Cardiac muscle cell (in vitro differentiated cells and primary cell): Measurements from ENCODE around the gene ARRDC2. TPM values are rescaled to one million over a fixed set of nuclear protein-coding genes. Genes with fewer than 3 reads are reported as not detected.

ENCODE experiments used
- DNase-seq, 2 donors: peaks; one replicate each; pipeline versions ENCODE4 v3.0.0 to v3.0.0-alpha.2; 2010 to 2017; ENCODE audit warnings: low read depth in 1 of 2, low spot score in 1 of 2
- H3K27ac ChIP-seq: fragments of 200-600 bp; sonication (generic); 2 replicates; pipeline ENCODE4 v1.5.1; 2016
- H3K27me3 ChIP-seq: fragments of 200-600 bp; sonication (generic); 2 replicates; pipeline ENCODE4 v1.6.0; 2016; ENCODE audit warnings: control low read depth
- H3K36me3 ChIP-seq: fragments of 200-600 bp; sonication (generic); 2 replicates; pipeline ENCODE4 v1.5.1; 2016; ENCODE audit warnings: control low read depth
- H3K4me1 ChIP-seq: fragments of 200-600 bp; sonication (generic); 2 replicates; pipeline ENCODE4 v1.8.1; 2017; ENCODE audit warnings: low read depth, mild to moderate bottlenecking, mixed run types
- H3K4me3 ChIP-seq: fragments of 200-600 bp; sonication (generic); 2 replicates; pipeline ENCODE4 v1.5.1; 2016; ENCODE audit warnings: mild to moderate bottlenecking
- H3K9me3 ChIP-seq: fragments of 200-600 bp; sonication (generic); 2 replicates; pipeline ENCODE4 v1.5.1; 2017; ENCODE audit warnings: low read depth, mild to moderate bottlenecking, control low read depth
- CTCF ChIP-seq: IDR thresholded peaks from 2 replicates; pipeline ENCODE4 v1.5.1; 2012; ENCODE audit warnings: low read depth, mild to moderate bottlenecking, low read length
- polyA plus RNA-seq: library from polyadenylated mRNA; unstranded; fragments of >200 nt; fragmentation: Nextera tagmentation; extraction: Ambion mirVana; gene quantifications from 2 replicates; pipeline ENCODE4 v1.2.1, GENCODE V29; 2016
- total RNA-seq: library from RNA; depleted of rRNA; stranded (reverse); fragments of >200 nt; gene quantifications from 2 replicates; pipeline ENCODE4 v1.2.3, GENCODE V29; 2016

Gene ARRDC2
- total and polyA plus RNA-seq, 2 experiments from 2014 or later: 6.8 to 16.1 TPM

- peak; percentile 80 to 83 for DNase-seq
Measured at GRCh38 chr19:17996826-17997316, 11.1 kb upstream of the ARRDC2 start.

GRCh38 chr19:17997969-17998826, 9.8 kb upstream of the ARRDC2 start:
- no peak overlapping the region for H3K4me3 ChIP-seq
- H3K27me3 ChIP-seq: peaks cover 22% of the 10 kb centered on the region
- no peak for DNase-seq
- H3K4me1 ChIP-seq: no peaks in the 10 kb centered on the region
- no peaks in the 10 kb centered on the region for H3K36me3 ChIP-seq
- no peak overlapping the region for H3K27ac ChIP-seq
- H3K9me3 ChIP-seq: no peaks in the 10 kb centered on the region
- no peak for TF ChIP-seq CTCF

More at GRCh38 chr19:17996826-17997316, 11.1 kb upstream of the ARRDC2 start:
- Histone ChIP-seq H3K9me3 (no peaks in the 10 kb centered on the region), H3K36me3 (no peaks in the 10 kb centered on the region), H3K27ac (no peak overlapping the region), H3K4me3 (no peak overlapping the region), H3K4me1 (no peaks in the 10 kb centered on the region), H3K27me3 (peaks cover 11% of the 10 kb centered on the region)
- peak; percentile 94 for TF ChIP-seq CTCF

GRCh38 chr19:17998827-17999150, 9.2 kb upstream of the ARRDC2 start:
- peaks cover 22% of the 10 kb centered on the region for H3K27me3 ChIP-seq
- H3K4me3 ChIP-seq: no peak overlapping the region
- no peak for DNase-seq
- H3K4me1 ChIP-seq: no peaks in the 10 kb centered on the region
- no peak overlapping the region for H3K27ac ChIP-seq
- H3K36me3 ChIP-seq: no peaks in the 10 kb centered on the region
- TF ChIP-seq CTCF: no peak
- H3K9me3 ChIP-seq: no peaks in the 10 kb centered on the region

GRCh38 chr19:17999684-18000479, 8.1 kb upstream of the ARRDC2 start:
- Histone ChIP-seq H3K9me3 (no peaks in the 10 kb centered on the region), H3K27me3 (peaks cover 22% of the 10 kb centered on the region), H3K4me3 (no peak overlapping the region), H3K27ac (no peak overlapping the region), H3K36me3 (no peaks in the 10 kb centered on the region), H3K4me1 (no peaks in the 10 kb centered on the region)
- TF ChIP-seq CTCF: no peak
- no peak for DNase-seq

GRCh38 chr19:18000480-18000914, 7.5 kb upstream of the ARRDC2 start:
- Histone ChIP-seq H3K27me3 (peaks cover 22% of the 10 kb centered on the region), H3K4me3 (peak overlapping the region; percentile 45), H3K9me3 (no peaks in the 10 kb centered on the region), H3K27ac (no peak overlapping the region), H3K4me1 (no peaks in the 10 kb centered on the region), H3K36me3 (no peaks in the 10 kb centered on the region)
- no peak for DNase-seq
- no peak for TF ChIP-seq CTCF
